IMR-90 (cell line): Measurements from ENCODE around the gene SLC15A2. TPM values are rescaled to one million over a fixed set of nuclear protein-coding genes. Genes with fewer than 3 reads are reported as not detected.

Experiments used
- ATAC-seq: fragments of 200-7000 bp; cut with Tn5 transposase; 2 replicates; pipeline ENCODE4 v1.9.1; 2020; ENCODE audit warnings: low read depth, mild to moderate bottlenecking, moderate library complexity
- BruUV-seq: library from RNA; stranded (reverse); fragments of 400-500 nt; replicated peaks from 2 replicates; lab custom pipeline; 2021; lab: Mats Ljungman, UMichigan
- CTCF ChIA-PET: fragments of 300-600 bp; formaldehyde crosslinking; extraction: SDS; loops from one replicate; lab custom pipeline; 2021; ENCODE audit warnings: antibody characterized with exemption; lab: Yijun Ruan, JAX
- POLR2A ChIA-PET: fragments of 300-600 bp; sonication (Branson Sonifier 250); formaldehyde crosslinking; loops from one replicate; lab custom pipeline; 2022; ENCODE audit warnings: antibody characterized with exemption; ENCODE audit not compliant: unreplicated experiment; lab: Charles Lee
- DNase-seq: peaks from one replicate; pipeline ENCODE4 v3.0.0; 2013
- H2AFZ ChIP-seq: replicated peaks from 2 replicates; pipeline ENCODE3; 2013; ENCODE audit warnings: low read length, mild to moderate bottlenecking; ENCODE audit not compliant: poor library complexity
- H2AK5ac ChIP-seq: 2 replicates; pipeline ENCODE4 v1.6.1; 2013; ENCODE audit warnings: low read depth, low read length, inconsistent platforms
- H2AK9ac ChIP-seq: replicated peaks from 2 replicates; pipeline ENCODE3; 2013; ENCODE audit warnings: mild to moderate bottlenecking, low read depth, low read length, moderate library complexity; ENCODE audit not compliant: poor library complexity
- H2BK120ac ChIP-seq: 2 replicates; pipeline ENCODE4 v1.6.1; 2013; ENCODE audit warnings: low read depth, low read length, inconsistent platforms
- H2BK15ac ChIP-seq: 3 replicates; pipeline ENCODE4 v1.6.1; 2013; ENCODE audit warnings: low read depth, low read length, inconsistent platforms
- H2BK20ac ChIP-seq: 2 replicates; pipeline ENCODE4 v1.6.1; 2013; ENCODE audit warnings: low read depth, mild to moderate bottlenecking, inconsistent platforms, low read length, moderate library complexity
- H2BK5ac ChIP-seq: 2 replicates; pipeline ENCODE4 v1.6.1; 2013; ENCODE audit warnings: mild to moderate bottlenecking, low read depth, low read length, inconsistent platforms; ENCODE audit not compliant: poor library complexity, severe bottlenecking
- H3K14ac ChIP-seq: replicated peaks from 2 replicates; pipeline ENCODE4 v1.6.1; 2013; ENCODE audit warnings: low read depth, low read length, inconsistent platforms
- H3K18ac ChIP-seq: 2 replicates; pipeline ENCODE4 v1.6.1; 2013; ENCODE audit warnings: low read depth, low read length, control low read depth
- H3K23ac ChIP-seq: 2 replicates; pipeline ENCODE4 v1.6.1; 2013; ENCODE audit warnings: low read depth, low read length, inconsistent platforms
- H3K27ac ChIP-seq: 2 replicates; pipeline ENCODE4 v1.5.1; 2013; ENCODE audit warnings: mild to moderate bottlenecking, control low read depth, low read length; ENCODE audit not compliant: insufficient read depth
- H3K27me3 ChIP-seq: 2 replicates; pipeline ENCODE4 v1.6.1; 2013; ENCODE audit warnings: low read length; ENCODE audit not compliant: control insufficient read depth, insufficient read depth
- H3K36me3 ChIP-seq: 2 replicates; pipeline ENCODE4 v1.6.1; 2013; ENCODE audit warnings: low read length, mixed read lengths; ENCODE audit not compliant: control insufficient read depth, insufficient read depth
- H3K4ac ChIP-seq: 2 replicates; pipeline ENCODE4 v1.6.1; 2013; ENCODE audit warnings: low read depth, low read length, inconsistent platforms
- H3K4me1 ChIP-seq: 2 replicates; pipeline ENCODE4 v1.6.1; 2013; ENCODE audit warnings: low read length, mixed read lengths; ENCODE audit not compliant: control insufficient read depth, insufficient read depth
- H3K4me2 ChIP-seq: 2 replicates; pipeline ENCODE4 v1.6.1; 2013; ENCODE audit warnings: low read depth, mild to moderate bottlenecking, control low read depth, low read length, moderate library complexity
- H3K4me3 ChIP-seq: 2 replicates; pipeline ENCODE4 v1.5.1; 2013; ENCODE audit warnings: low read depth, mild to moderate bottlenecking, control low read depth, low read length, moderate library complexity; ENCODE audit not compliant: insufficient read depth
- H3K56ac ChIP-seq: 2 replicates; pipeline ENCODE4 v1.6.1; 2013; ENCODE audit warnings: low read length, inconsistent platforms; ENCODE audit not compliant: insufficient read depth; ENCODE audit errors: extremely low read depth
- H3K79me1 ChIP-seq, 2 experiments: 2 replicates each; pipeline ENCODE4 v1.6.1; 2013; ENCODE audit warnings: low read length in 2 of 2, inconsistent platforms in 1 of 2, low read depth in 1 of 2
- H3K9ac ChIP-seq: 2 replicates; pipeline ENCODE4 v1.6.1; 2013; ENCODE audit warnings: low read depth, low read length, control low read depth
- H3K9me1 ChIP-seq: 2 replicates; pipeline ENCODE4 v1.6.1; 2013; ENCODE audit warnings: low read length, inconsistent platforms; ENCODE audit not compliant: insufficient read depth
- H3K9me3 ChIP-seq: 2 replicates; pipeline ENCODE4 v1.6.1; 2013; ENCODE audit warnings: low read length; ENCODE audit not compliant: control insufficient read depth, insufficient read depth
- H4K20me1 ChIP-seq: 2 replicates; pipeline ENCODE4 v1.6.1; 2013; ENCODE audit warnings: low read length, inconsistent platforms; ENCODE audit not compliant: insufficient read depth
- H4K5ac ChIP-seq: 2 replicates; pipeline ENCODE4 v1.6.1; 2013; ENCODE audit warnings: mild to moderate bottlenecking, low read depth, low read length, control low read depth
- H4K8ac ChIP-seq, 2 experiments: 2 replicates each; pipeline ENCODE4 v1.6.1; 2013; ENCODE audit warnings: low read depth in 2 of 2, low read length in 2 of 2, control low read depth in 1 of 2, inconsistent platforms in 1 of 2
- H4K91ac ChIP-seq: 2 replicates; pipeline ENCODE4 v1.6.1; 2013; ENCODE audit warnings: low read depth, low read length, inconsistent platforms; ENCODE audit not compliant: insufficient read depth
- CEBPB ChIP-seq: IDR thresholded peaks from 2 replicates; pipeline ENCODE4 v1.6.1; 2012; ENCODE audit warnings: low read depth, low read length, improper control_type of control experiment
- FOS ChIP-seq: fragments of 150-350 bp; IDR thresholded peaks from 2 replicates; pipeline ENCODE4 v1.6.1; 2016; ENCODE audit warnings: low read depth, low read length
- MAFK ChIP-seq: IDR thresholded peaks from 2 replicates; pipeline ENCODE4 v1.6.1; 2012; ENCODE audit warnings: low read depth, low read length, improper control_type of control experiment
- MAZ ChIP-seq: IDR thresholded peaks from 2 replicates; pipeline ENCODE4 v1.6.1; 2012; ENCODE audit warnings: low read depth, mild to moderate bottlenecking, low read length, improper control_type of control experiment, moderate library complexity, borderline replicate concordance
- MXI1 ChIP-seq: IDR thresholded peaks from 2 replicates; pipeline ENCODE4 v1.6.1; 2012; ENCODE audit warnings: low read depth, mild to moderate bottlenecking, low read length, moderate library complexity, borderline replicate concordance
- RAD21 ChIP-seq: IDR thresholded peaks from 2 replicates; pipeline ENCODE4 v1.6.1; 2012; ENCODE audit warnings: low read length, improper control_type of control experiment
- WGBS, 2 experiments: methylation state at CpG; one replicate each; pipeline versions ENCODE4 v1.1.5 to v1.1.7; 2013; ENCODE audit warnings: missing lambda C conversion rate in 2 of 2; ENCODE audit not compliant: insufficient read length in 1 of 2; ENCODE audit errors: extremely low coverage in 2 of 2; 5-methylcytosine and 5-hydroxymethylcytosine counted together
- dilution Hi-C: fragments of 300-500 bp; cut with HindIII; formaldehyde crosslinking; loops from one replicate; pipeline ENCODE4 v1.14.3; 2018; ENCODE audit warnings: low sequenced_read_pairs; ENCODE audit not compliant: unreplicated experiment
- in situ Hi-C: fragments of 300-500 bp; cut with MboI; formaldehyde crosslinking; loops from 3 replicates; pipeline ENCODE4 v1.14.3; 2019; ENCODE audit warnings: low sequenced_read_pairs, inconsistent platforms, mixed read lengths
- intact Hi-C: fragments of 100-400 bp; cut with micrococcal nuclease; formaldehyde crosslinking; loops from 2 replicates; pipeline ENCODE4 v1.10.0; 2022
- polyA plus RNA-seq, 3 experiments: library from polyadenylated mRNA; depleted of rRNA; stranded (reverse); fragments of >200 nt; gene quantifications; 2 replicates each; pipeline ENCODE4 v1.2.3, GENCODE V29; 2012; ENCODE audit warnings: low replicate concordance in 1 of 3
- total RNA-seq: library from RNA; depleted of rRNA; stranded (reverse); fragments of >200 nt; gene quantifications from 2 replicates; pipeline ENCODE4 v1.2.3, GENCODE V29; 2012
- TF ChIP-seq, protein P1 (sequence below): fragments of 150-350 bp; IDR thresholded peaks from 2 replicates; pipeline ENCODE4 v1.6.1; 2017; ENCODE audit warnings: mild to moderate bottlenecking, antibody characterized with exemption, low read length, low read depth

SLC15A2 gene
- total and polyA plus RNA-seq, 2 of the 4 experiments (the other 2 are of a cell fraction) = 0.18 to 0.31 TPM

DNA sequence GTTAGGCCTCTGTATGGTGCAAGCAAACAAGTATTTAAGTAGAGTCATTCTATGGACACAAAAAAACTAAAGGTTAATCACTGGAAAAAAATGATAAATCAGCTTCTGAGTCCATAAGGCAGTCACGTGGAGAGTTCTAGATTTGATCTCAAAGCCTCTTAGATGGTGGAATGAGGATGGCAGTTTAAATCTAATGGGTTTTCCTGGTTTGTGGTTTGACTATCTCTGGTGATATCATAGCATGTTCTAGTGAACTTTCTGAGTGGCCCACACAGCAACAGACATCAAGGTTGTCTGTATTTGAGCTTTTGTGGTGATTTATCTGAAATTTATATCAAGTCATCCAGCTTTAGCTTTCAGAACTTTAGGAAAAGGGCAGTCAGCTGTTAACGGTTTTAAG is 75.4 kb downstream of the SLC15A2 start:
- Histone ChIP-seq H3K18ac (no peak overlapping the region), H3K4me1 (no peaks in the 10 kb centered on the region), H2AFZ (no peak overlapping the region), H3K9me3 (no peaks in the 10 kb centered on the region), H3K79me1 (no peaks in the 10 kb centered on the region), H4K20me1 (no peaks in the 10 kb centered on the region), H3K36me3 (no peaks in the 10 kb centered on the region), H3K4me2 (no peak overlapping the region), H2BK120ac (no peak overlapping the region), H2BK20ac (no peak overlapping the region), H4K8ac (no peak overlapping the region), H3K23ac (no peak overlapping the region), H3K27ac (no peak overlapping the region), H3K27me3 (no peaks in the 10 kb centered on the region; the same call in 1 of the 2 replicates), H3K9me1 (no peaks in the 10 kb centered on the region), H3K4me3 (no peak overlapping the region), H2AK9ac (no peak overlapping the region), H2AK5ac (no peak overlapping the region), H4K5ac (no peak overlapping the region), H3K56ac (no peak overlapping the region), H3K14ac (no peak overlapping the region), H3K9ac (no peak overlapping the region), H3K4ac (no peak overlapping the region), H2BK15ac (no peak overlapping the region), H2BK5ac (no peak overlapping the region), H4K91ac (no peak overlapping the region)
- WGBS, 2 experiments = no CpG with 5 or more reads among the region's 2 CpGs
- no TSS peak for BruUV-seq
- in situ Hi-C loops = no loop called here
- ChIA-PET CTCF (no interaction called here), POLR2A (no interaction called here)
- no peak for DNase-seq
- ATAC-seq = no peak
- no peak for TF ChIP-seq RAD21
- no peak for TF ChIP-seq FOS
- no peak for TF ChIP-seq MAFK
- no peak for TF ChIP-seq MAZ
- TF ChIP-seq, protein P1, sequence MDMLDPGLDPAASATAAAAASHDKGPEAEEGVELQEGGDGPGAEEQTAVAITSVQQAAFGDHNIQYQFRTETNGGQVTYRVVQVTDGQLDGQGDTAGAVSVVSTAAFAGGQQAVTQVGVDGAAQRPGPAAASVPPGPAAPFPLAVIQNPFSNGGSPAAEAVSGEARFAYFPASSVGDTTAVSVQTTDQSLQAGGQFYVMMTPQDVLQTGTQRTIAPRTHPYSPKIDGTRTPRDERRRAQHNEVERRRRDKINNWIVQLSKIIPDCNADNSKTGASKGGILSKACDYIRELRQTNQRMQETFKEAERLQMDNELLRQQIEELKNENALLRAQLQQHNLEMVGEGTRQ = no peak
- TF ChIP-seq MXI1 = no peak
- no peak for TF ChIP-seq CEBPB
- intact Hi-C loops = no loop called here
- dilution Hi-C loops = no loop called here
